ENCODE data around the gene PPM1A. TPM values are rescaled to one million over a fixed set of nuclear protein-coding genes. Genes with fewer than 3 reads are reported as not detected.

Gene PPM1A
- total RNA-seq, 1 experiment from 2014 or later, result 28.1 TPM

- in situ Hi-C loops (cut with HindIII; ENCODE audit: low pct_unique_long_range_greater_than_20kb, low sequenced_read_pairs) (no loop called here), intact Hi-C loops (cut with micrococcal nuclease; ENCODE audit: unreplicated experiment) (loop anchor here (5.0 to 10.0 kb wide), 2 partner anchors 147 to 231 kb away; no protein-coding TSS in a partner anchor)
- peak; percentile 85 for ATAC-seq
- BruUV-seq (replicated peaks), result no TSS peak
- peak; percentile 43 for DNase-seq (ENCODE audit: low read depth, low spot score)
- Histone ChIP-seq H3K27me3 (ENCODE audit: control insufficient read depth, insufficient read depth, low read length) (peaks cover 5% of the 10 kb centered on the region), H3K36me3 (ENCODE audit: control insufficient read depth, insufficient read depth, low read length) (no peaks in the 10 kb centered on the region), H3K4me3 (ENCODE audit: low read depth in 2 of 2, low read length in 2 of 2) (peak overlapping the region; percentile 42 to 68), H3K27ac (ENCODE audit: low read length) (0 out of 2 replicates have a peak overlapping the region, but pooled peaks have one; percentile 39), H3K9me3 (ENCODE audit: control insufficient read depth, insufficient read depth, low read depth, low read length) (no peaks in the 10 kb centered on the region), H3K4me1 (ENCODE audit: control insufficient read depth, insufficient read depth, low read length) (no peaks in the 10 kb centered on the region)
- POLR2A ChIA-PET, result no interaction called here
- TF ChIP-seq CTCF (IDR thresholded peaks at IDR 0.05) (peak; percentile 86), SIN3A (IDR thresholded peaks at IDR 0.05; ENCODE audit: borderline replicate concordance, insufficient read depth, low read depth, low read length) (no peak), POLR2AphosphoS5 (IDR thresholded peaks at IDR 0.05; ENCODE audit: low read depth, low read length) (no peak)
- CTCF ChIA-PET, result interaction anchor here (0.6 to 1.0 kb wide), 2 partner anchors 19 to 82 kb away, joined by 4 to 6 read pairs; partner anchors contain the start of gene PPM1A
Measured at GRCh38 chr14:60331201-60332045, 82.4 kb downstream of the PPM1A start.

- H3K4me3 ChIP-seq (ENCODE audit: low read depth in 2 of 2, low read length in 2 of 2), result peak overlapping the region; percentile 42 to 68
- H3K36me3 ChIP-seq (ENCODE audit: control insufficient read depth, insufficient read depth, low read length), result no peaks in the 10 kb centered on the region
- no peaks in the 10 kb centered on the region; the same call in none of the 2 replicates for H3K27me3 ChIP-seq (ENCODE audit: control insufficient read depth, insufficient read depth, low read length)
- DNase-seq (ENCODE audit: low read depth, low spot score), result no peak
- POLR2A ChIA-PET, result no interaction called here
- ATAC-seq, result no peak
- CTCF ChIA-PET, result interaction anchor here (0.6 to 1.0 kb wide), 2 partner anchors 18 to 83 kb away, joined by 4 to 6 read pairs; partner anchors contain the start of gene PPM1A
- no peaks in the 10 kb centered on the region for H3K4me1 ChIP-seq (ENCODE audit: control insufficient read depth, insufficient read depth, low read length)
- in situ Hi-C loops (cut with HindIII; ENCODE audit: low pct_unique_long_range_greater_than_20kb, low sequenced_read_pairs) (no loop called here), intact Hi-C loops (cut with micrococcal nuclease; ENCODE audit: unreplicated experiment) (loop anchor here (5.0 to 10.0 kb wide), 2 partner anchors 147 to 230 kb away; no protein-coding TSS in a partner anchor)
- BruUV-seq (replicated peaks), result no TSS peak
- H3K27ac ChIP-seq (ENCODE audit: low read length), result no peak overlapping the region
- TF ChIP-seq CTCF (IDR thresholded peaks at IDR 0.05) (peak; percentile 41), POLR2AphosphoS5 (IDR thresholded peaks at IDR 0.05; ENCODE audit: low read depth, low read length) (no peak)
- no peaks in the 10 kb centered on the region for H3K9me3 ChIP-seq (ENCODE audit: control insufficient read depth, insufficient read depth, low read depth, low read length)
Measured at GRCh38 chr14:60332046-60332399, 83.0 kb downstream of the PPM1A start.

- ChIA-PET POLR2A (no interaction called here), CTCF (no interaction called here)
- Histone ChIP-seq H3K4me1 (ENCODE audit: control insufficient read depth, insufficient read depth, low read length) (no peaks in the 10 kb centered on the region), H3K4me3 (ENCODE audit: low read depth in 2 of 2, low read length in 2 of 2) (no peak overlapping the region), H3K9me3 (ENCODE audit: control insufficient read depth, insufficient read depth, low read depth, low read length) (no peaks in the 10 kb centered on the region), H3K27ac (ENCODE audit: low read length) (no peak overlapping the region), H3K36me3 (ENCODE audit: control insufficient read depth, insufficient read depth, low read length) (no peaks in the 10 kb centered on the region), H3K27me3 (ENCODE audit: control insufficient read depth, insufficient read depth, low read length) (no peaks in the 10 kb centered on the region; the same call in 1 of the 2 replicates)
- no peak for DNase-seq (ENCODE audit: low read depth, low spot score)
- no TSS peak for BruUV-seq (replicated peaks)
- TF ChIP-seq TCF7L2 (IDR thresholded peaks at IDR 0.05; ENCODE audit: low read depth, low read length) (no peak), POLR2AphosphoS5 (IDR thresholded peaks at IDR 0.05; ENCODE audit: low read depth, low read length) (no peak), REST (IDR thresholded peaks at IDR 0.05; ENCODE audit: insufficient read depth in 1 of 2, low read depth in 2 of 2, low read length in 1 of 2) (no peak), CTCF (IDR thresholded peaks at IDR 0.05) (no peak), SIN3A (IDR thresholded peaks at IDR 0.05; ENCODE audit: borderline replicate concordance, insufficient read depth, low read depth, low read length) (no peak)
- in situ Hi-C loops (cut with HindIII; ENCODE audit: low pct_unique_long_range_greater_than_20kb, low sequenced_read_pairs), result no loop called here
- intact Hi-C loops (cut with micrococcal nuclease; ENCODE audit: unreplicated experiment), result loop anchor here (5.0 to 10.0 kb wide), 2 partner anchors 148 to 229 kb away; no protein-coding TSS in a partner anchor
- ATAC-seq, result no peak
Measured at GRCh38 chr14:60332869-60333268, 83.8 kb downstream of the PPM1A start.

Measured in Panc1 (cell line).